ENCODE data around the gene C17orf107. TPM values are rescaled to one million over a fixed set of nuclear protein-coding genes. Genes with fewer than 3 reads are reported as not detected.

Gene C17orf107
- total and polyA plus RNA-seq, 9 of the 15 experiments (the other 6 are each of a cell fraction or from before 2014, with no cell fraction given): 0.05 to 0.29 (median 0.07) TPM; not detected in 4

GRCh38 chr17:4939796-4940554 is 40.6 kb downstream of the C17orf107 start, which contains the start of the genes RNF167 and SLC25A11 (continued):
- TF ChIP-seq ZNF766 (CRISPR knock-in tag; conservative IDR thresholded peaks at IDR 0.05): peak; percentile 93
- TF ChIP-seq GABPB2 (CRISPR knock-in tag; conservative IDR thresholded peaks at IDR 0.05): no peak
- peak; percentile 78 for TF ChIP-seq KDM5B (IDR thresholded peaks at IDR 0.05; ENCODE audit: insufficient replicate concordance, low read depth, low read length)
- TF ChIP-seq SMAD1 (IDR thresholded peaks at IDR 0.05; ENCODE audit: low read depth, low read length, partially characterized antibody): peak; percentile 19
- TF ChIP-seq HMGN3 (IDR thresholded peaks at IDR 0.05; ENCODE audit: borderline replicate concordance, extremely low read depth, insufficient read length, low read depth, low read length): peak; percentile 16
- no peak for TF ChIP-seq POLR3G (IDR thresholded peaks at IDR 0.05; ENCODE audit: extremely low read depth, insufficient read length, insufficient replicate concordance)
- TF ChIP-seq PHF8 (IDR thresholded peaks at IDR 0.05; ENCODE audit: borderline replicate concordance, low read length): peak; percentile 80
- peak; percentile 92 for TF ChIP-seq BHLHE40 (IDR thresholded peaks at IDR 0.05; ENCODE audit: low read length)
- TF ChIP-seq ATF7 (IDR thresholded peaks at IDR 0.05): no peak; the same call in 1 of the 2 replicates
- TF ChIP-seq, protein P1, sequence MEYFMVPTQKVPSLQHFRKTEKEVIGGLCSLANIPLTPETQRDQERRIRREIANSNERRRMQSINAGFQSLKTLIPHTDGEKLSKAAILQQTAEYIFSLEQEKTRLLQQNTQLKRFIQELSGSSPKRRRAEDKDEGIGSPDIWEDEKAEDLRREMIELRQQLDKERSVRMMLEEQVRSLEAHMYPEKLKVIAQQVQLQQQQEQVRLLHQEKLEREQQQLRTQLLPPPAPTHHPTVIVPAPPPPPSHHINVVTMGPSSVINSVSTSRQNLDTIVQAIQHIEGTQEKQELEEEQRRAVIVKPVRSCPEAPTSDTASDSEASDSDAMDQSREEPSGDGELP (CRISPR knock-in tag; IDR thresholded peaks at IDR 0.05; ENCODE audit: borderline replicate concordance): peak; percentile 85; the same call in 1 of the 2 replicates
- no peak for TF ChIP-seq ATF1 (CRISPR knock-in tag; IDR thresholded peaks at IDR 0.05)
- peak; percentile 32; the same call in 1 of the 2 replicates for TF ChIP-seq ATF1 (tag; IDR thresholded peaks at IDR 0.05)
- no peak for TF ChIP-seq ZNF263 (CRISPR knock-in tag; IDR thresholded peaks at IDR 0.05; ENCODE audit: borderline replicate concordance)
- no peak for TF ChIP-seq MYBL2 (IDR thresholded peaks at IDR 0.05; ENCODE audit: low read depth)
- TF ChIP-seq MYBL2 (CRISPR knock-in tag; IDR thresholded peaks at IDR 0.05; ENCODE audit: borderline replicate concordance): no peak
- peak; percentile 47 for TF ChIP-seq POLR2AphosphoS5 (IDR thresholded peaks at IDR 0.05; ENCODE audit: control insufficient read depth, insufficient read depth, low read depth, low read length)
- peak; percentile 75 for TF ChIP-seq MYC (IDR thresholded peaks at IDR 0.05; ENCODE audit: low read depth, low read length)
- TF ChIP-seq MYC (CRISPR knock-in tag; IDR thresholded peaks at IDR 0.05; ENCODE audit: borderline replicate concordance, low read depth): no peak
- no peak for TF ChIP-seq BDP1 (IDR thresholded peaks at IDR 0.05; ENCODE audit: insufficient read depth, insufficient read length)
- peak; percentile 66; the same call in 1 of the 2 replicates for TF ChIP-seq ZNF644 (tag; IDR thresholded peaks at IDR 0.05; ENCODE audit: low read depth)
- no peak for TF ChIP-seq ZBTB1 (CRISPR knock-in tag; IDR thresholded peaks at IDR 0.05; ENCODE audit: borderline replicate concordance, low read depth)
- TF ChIP-seq ZNF212 (CRISPR knock-in tag; IDR thresholded peaks at IDR 0.05): no peak
- no peak for TF ChIP-seq MECOM (CRISPR knock-in tag; IDR thresholded peaks at IDR 0.05)
- no peak for TF ChIP-seq ZNF239 (CRISPR knock-in tag; IDR thresholded peaks at IDR 0.05)
- no peak for TF ChIP-seq KLF16 (IDR thresholded peaks at IDR 0.05)
- TF ChIP-seq ETS2 (tag; IDR thresholded peaks at IDR 0.05; ENCODE audit: borderline replicate concordance, poor library complexity, severe bottlenecking): no peak
- TF ChIP-seq GABPA (tag; conservative IDR thresholded peaks at IDR 0.05; ENCODE audit: low read depth): peak; percentile 95
- no peak for TF ChIP-seq ZNF699 (CRISPR knock-in tag; IDR thresholded peaks at IDR 0.05; ENCODE audit: insufficient replicate concordance)
- TF ChIP-seq ARHGAP35 (IDR thresholded peaks at IDR 0.05; ENCODE audit: partially characterized antibody): peak; percentile 98
- 0 out of 2 replicates have a peak, but pooled peaks have one; percentile 20 for TF ChIP-seq EP300 (IDR thresholded peaks at IDR 0.05; ENCODE audit: low read length)
- no peak for TF ChIP-seq DNMT1 (IDR thresholded peaks at IDR 0.05)
